ENCODE data around the gene ACTRT2.

Gene ACTRT2

GRCh38 chr1:3038113-3038551 lies 16.9 kb downstream of the ACTRT2 start:
- no peaks in the 10 kb centered on the region for H3K9me3 ChIP-seq (ENCODE audit: insufficient read depth, low read length)
- no peaks in the 10 kb centered on the region for H4K20me1 ChIP-seq (ENCODE audit: low read depth, low read length)
- no peaks in the 10 kb centered on the region for H3F3A ChIP-seq (ENCODE audit: insufficient read depth)
- H3K4me3 ChIP-seq (ENCODE audit: insufficient read depth, low read length, poor library complexity, severe bottlenecking) = no peak overlapping the region
- H3K27me3 ChIP-seq (ENCODE audit: low read length) = no peaks in the 10 kb centered on the region
- H3K79me2 ChIP-seq (ENCODE audit: insufficient read depth, low read length) = no peaks in the 10 kb centered on the region
- no peak for TF ChIP-seq CTCF (IDR thresholded peaks at IDR 0.05; ENCODE audit: insufficient read depth, low read length, poor library complexity, severe bottlenecking)
- TF ChIP-seq EZH2phosphoT487 (conservative IDR thresholded peaks at IDR 0.05; ENCODE audit: low read length) = no peak
- no peak overlapping the region for H3K4me2 ChIP-seq (ENCODE audit: low read depth, low read length, poor library complexity, severe bottlenecking)
- no peaks in the 10 kb centered on the region for H3K36me3 ChIP-seq (ENCODE audit: low read length)
- no peak overlapping the region for H3K9ac ChIP-seq (ENCODE audit: low read length)
- no peak overlapping the region for H2AFZ ChIP-seq (ENCODE audit: low read depth, low read length, severe bottlenecking)
- H3K9me2 ChIP-seq (replicated peaks; ENCODE audit: insufficient read depth, low read length) = no peaks in the 10 kb centered on the region
- H3K27ac ChIP-seq (ENCODE audit: low read depth, low read length) = no peak overlapping the region

GRCh38 chr1:3038571-3039181 lies 17.4 kb downstream of the ACTRT2 start:
- Histone ChIP-seq H3K9me3 (ENCODE audit: insufficient read depth, low read length) (no peaks in the 10 kb centered on the region), H3K4me2 (ENCODE audit: low read depth, low read length, poor library complexity, severe bottlenecking) (no peak overlapping the region), H3K79me2 (ENCODE audit: insufficient read depth, low read length) (no peaks in the 10 kb centered on the region), H3F3A (ENCODE audit: insufficient read depth) (no peaks in the 10 kb centered on the region), H3K27ac (ENCODE audit: low read depth, low read length) (no peak overlapping the region), H2AFZ (ENCODE audit: low read depth, low read length, severe bottlenecking) (no peak overlapping the region), H3K27me3 (ENCODE audit: low read length) (no peaks in the 10 kb centered on the region), H4K20me1 (ENCODE audit: low read depth, low read length) (no peaks in the 10 kb centered on the region), H3K36me3 (ENCODE audit: low read length) (no peaks in the 10 kb centered on the region), H3K9ac (ENCODE audit: low read length) (no peak overlapping the region), H3K4me3 (ENCODE audit: insufficient read depth, low read length, poor library complexity, severe bottlenecking) (no peak overlapping the region), H3K9me2 (replicated peaks; ENCODE audit: insufficient read depth, low read length) (no peaks in the 10 kb centered on the region)
- TF ChIP-seq CTCF (IDR thresholded peaks at IDR 0.05; ENCODE audit: insufficient read depth, low read length, poor library complexity, severe bottlenecking) (no peak), EZH2phosphoT487 (conservative IDR thresholded peaks at IDR 0.05; ENCODE audit: low read length) (no peak)

DNA sequence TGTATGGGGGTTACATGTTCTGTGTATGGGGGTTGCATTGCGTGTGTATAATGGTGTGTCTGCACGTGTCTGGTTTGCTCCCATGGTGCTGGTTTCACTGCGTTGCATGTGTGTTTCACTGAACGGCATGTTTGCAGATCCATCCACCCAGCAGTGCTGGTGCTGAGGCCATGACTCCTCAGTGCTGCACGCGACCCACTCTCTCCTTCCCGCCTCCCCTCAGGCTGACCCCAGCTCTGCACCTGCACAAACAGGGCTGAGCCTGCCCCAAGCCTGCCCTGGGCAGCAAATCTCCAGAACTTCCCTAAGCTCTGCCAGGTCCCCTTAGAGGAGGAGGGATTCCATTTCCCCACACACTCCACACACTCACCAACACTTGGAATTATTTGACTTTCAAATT lies 18.7 kb downstream of the ACTRT2 start:
- Histone ChIP-seq H4K20me1 (ENCODE audit: low read depth, low read length) (no peaks in the 10 kb centered on the region), H3K27me3 (ENCODE audit: low read length) (no peaks in the 10 kb centered on the region)

More for the DNA sequence above, 18.7 kb downstream of the ACTRT2 start:
- no peaks in the 10 kb centered on the region for H3K36me3 ChIP-seq (ENCODE audit: low read length)
- no peaks in the 10 kb centered on the region for H3K9me2 ChIP-seq (replicated peaks; ENCODE audit: insufficient read depth, low read length)
- no peak overlapping the region for H3K4me3 ChIP-seq (ENCODE audit: insufficient read depth, low read length, poor library complexity, severe bottlenecking)
- H3K9ac ChIP-seq (ENCODE audit: low read length) = no peak overlapping the region
- TF ChIP-seq CTCF (IDR thresholded peaks at IDR 0.05; ENCODE audit: insufficient read depth, low read length, poor library complexity, severe bottlenecking) (no peak), EZH2phosphoT487 (conservative IDR thresholded peaks at IDR 0.05; ENCODE audit: low read length) (no peak)
- no peaks in the 10 kb centered on the region for H3K9me3 ChIP-seq (ENCODE audit: insufficient read depth, low read length)
- no peak overlapping the region for H2AFZ ChIP-seq (ENCODE audit: low read depth, low read length, severe bottlenecking)
- no peaks in the 10 kb centered on the region for H3K79me2 ChIP-seq (ENCODE audit: insufficient read depth, low read length)
- no peak overlapping the region for H3K4me2 ChIP-seq (ENCODE audit: low read depth, low read length, poor library complexity, severe bottlenecking)
- no peaks in the 10 kb centered on the region for H3F3A ChIP-seq (ENCODE audit: insufficient read depth)
- no peak overlapping the region for H3K27ac ChIP-seq (ENCODE audit: low read depth, low read length)
